ENCODE data around the gene RAD50. TPM values are rescaled to one million over a fixed set of nuclear protein-coding genes. Genes with fewer than 3 reads are reported as not detected.

Gene RAD50
- total RNA-seq, 2 donors from 2014 or later, result 49.7 to 50.7 TPM

DNA sequence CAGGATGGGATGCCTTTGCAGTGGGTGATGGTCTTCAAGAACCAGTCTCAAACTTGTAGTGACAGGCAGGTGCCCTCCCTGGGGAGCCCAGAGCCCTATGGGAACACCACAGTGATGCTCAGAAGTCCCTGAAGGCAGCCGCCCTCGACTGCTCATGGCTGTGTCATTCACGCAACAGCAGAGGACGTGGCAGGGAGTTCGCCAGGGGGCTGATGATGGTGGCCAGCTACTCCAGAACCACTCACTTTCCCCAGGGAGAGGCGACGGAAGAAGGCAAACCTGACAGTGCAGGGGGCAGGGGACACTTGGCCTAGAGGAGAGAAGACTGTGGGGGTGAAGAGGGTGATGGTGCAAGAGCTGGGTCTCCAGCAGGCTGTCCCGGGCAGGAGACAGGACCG, 105.2 kb downstream of the RAD50 start:
- Histone ChIP-seq H3K27me3 (ENCODE audit: control insufficient read depth, insufficient read depth, low read length, poor library complexity, severe bottlenecking) (peaks cover 10% of the 10 kb centered on the region), H3K27ac (ENCODE audit: low read depth, low read length) (no peak overlapping the region), H3K9me3 (ENCODE audit: control insufficient read depth, low read length) (no peaks in the 10 kb centered on the region), H3K4me3 (ENCODE audit: low read length) (no peak overlapping the region), H3K4me1 (ENCODE audit: control insufficient read depth, insufficient read depth, low read length) (peaks cover 9% of the 10 kb centered on the region), H3K36me3 (ENCODE audit: control insufficient read depth, insufficient read depth, low read length) (no peaks in the 10 kb centered on the region), H3K9ac (ENCODE audit: extremely low read depth, low read length, poor library complexity, severe bottlenecking) (no peak overlapping the region)
- no peak overlapping the region for H3K4me3 Mint-ChIP-seq
- TF ChIP-seq, protein P1, sequence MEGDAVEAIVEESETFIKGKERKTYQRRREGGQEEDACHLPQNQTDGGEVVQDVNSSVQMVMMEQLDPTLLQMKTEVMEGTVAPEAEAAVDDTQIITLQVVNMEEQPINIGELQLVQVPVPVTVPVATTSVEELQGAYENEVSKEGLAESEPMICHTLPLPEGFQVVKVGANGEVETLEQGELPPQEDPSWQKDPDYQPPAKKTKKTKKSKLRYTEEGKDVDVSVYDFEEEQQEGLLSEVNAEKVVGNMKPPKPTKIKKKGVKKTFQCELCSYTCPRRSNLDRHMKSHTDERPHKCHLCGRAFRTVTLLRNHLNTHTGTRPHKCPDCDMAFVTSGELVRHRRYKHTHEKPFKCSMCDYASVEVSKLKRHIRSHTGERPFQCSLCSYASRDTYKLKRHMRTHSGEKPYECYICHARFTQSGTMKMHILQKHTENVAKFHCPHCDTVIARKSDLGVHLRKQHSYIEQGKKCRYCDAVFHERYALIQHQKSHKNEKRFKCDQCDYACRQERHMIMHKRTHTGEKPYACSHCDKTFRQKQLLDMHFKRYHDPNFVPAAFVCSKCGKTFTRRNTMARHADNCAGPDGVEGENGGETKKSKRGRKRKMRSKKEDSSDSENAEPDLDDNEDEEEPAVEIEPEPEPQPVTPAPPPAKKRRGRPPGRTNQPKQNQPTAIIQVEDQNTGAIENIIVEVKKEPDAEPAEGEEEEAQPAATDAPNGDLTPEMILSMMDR (conservative IDR thresholded peaks at IDR 0.05), result no peak
- H3K9me3 Mint-ChIP-seq, result no peaks in the 10 kb centered on the region
- peaks cover 15% of the 10 kb centered on the region for H3K27me3 Mint-ChIP-seq (ENCODE audit: insufficient read depth)
- no peaks in the 10 kb centered on the region for H3K36me3 Mint-ChIP-seq (ENCODE audit: low read depth)
- H3K4me1 Mint-ChIP-seq, result peaks cover 16% of the 10 kb centered on the region
- 94 to 100% methylated on average over 7 to 9 of the region's 9 CpGs for WGBS, 2 experiments (ENCODE audit: insufficient coverage in 1 of 2, insufficient read length in 1 of 2)
- no peak for DNase-seq
- H3K27ac Mint-ChIP-seq, result no peak overlapping the region

DNA sequence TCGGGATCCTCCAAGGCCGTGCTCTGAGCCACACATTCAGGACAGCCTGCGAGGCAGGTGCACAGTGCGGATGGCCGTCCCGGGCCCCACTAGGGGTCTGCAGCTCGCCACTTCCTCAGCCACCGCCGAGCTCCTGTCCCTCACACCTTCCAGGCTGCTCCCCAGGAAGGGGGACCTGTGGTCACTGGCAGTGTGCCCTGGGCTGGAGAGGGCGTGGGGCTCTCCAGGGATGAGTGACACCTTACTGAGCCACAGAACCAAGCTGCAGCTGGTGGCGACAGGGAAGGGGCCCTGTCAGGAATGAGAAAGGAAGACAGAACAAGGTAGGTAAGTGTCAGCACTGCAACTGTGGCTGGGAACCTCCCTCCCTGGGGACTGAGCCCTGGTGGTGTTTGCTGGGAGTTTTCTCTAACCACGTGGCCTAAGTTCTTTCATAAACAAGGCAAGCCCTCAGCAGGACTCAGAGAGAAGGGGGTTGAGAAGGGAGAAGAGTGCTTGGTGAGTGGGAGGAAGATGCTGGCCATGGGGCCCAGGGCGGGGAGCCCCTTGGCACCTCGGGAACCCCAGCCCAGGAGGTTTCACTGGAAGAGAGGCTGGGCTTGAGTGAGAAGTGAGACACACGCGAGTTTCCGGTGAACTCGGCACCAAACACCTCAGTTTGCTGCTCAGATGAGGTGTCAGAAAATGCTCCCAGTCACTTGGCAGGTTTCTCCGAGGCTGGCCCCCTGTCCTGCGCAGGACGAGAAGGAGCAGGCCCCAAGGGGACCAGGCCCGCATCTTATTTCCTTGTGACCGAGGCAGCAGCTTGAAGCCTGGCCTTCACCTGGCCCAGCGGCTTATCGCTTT, 106.4 kb downstream of the RAD50 start:
- Mint-ChIP-seq H3K27me3 (ENCODE audit: insufficient read depth) (peaks cover 3% of the 10 kb centered on the region), H3K4me1 (peaks cover 20% of the 10 kb centered on the region), H3K9me3 (no peaks in the 10 kb centered on the region), H3K36me3 (ENCODE audit: low read depth) (no peaks in the 10 kb centered on the region), H3K27ac (no peak overlapping the region), H3K4me3 (no peak overlapping the region)
- TF ChIP-seq, protein P1 (conservative IDR thresholded peaks at IDR 0.05), result peak; percentile 30
- no peaks in the 10 kb centered on the region for H3K36me3 ChIP-seq (ENCODE audit: control insufficient read depth, insufficient read depth, low read length)
- peak; percentile 69 for DNase-seq
- no peaks in the 10 kb centered on the region for H3K27me3 ChIP-seq (ENCODE audit: control insufficient read depth, insufficient read depth, low read length, poor library complexity, severe bottlenecking)
- no peaks in the 10 kb centered on the region for H3K9me3 ChIP-seq (ENCODE audit: control insufficient read depth, low read length)
- 89 to 93% methylated on average over 16 to 25 of the region's 25 CpGs for whole genome bisulfite sequencing, 2 experiments (ENCODE audit: insufficient coverage in 1 of 2, insufficient read length in 1 of 2)
- H3K4me1 ChIP-seq (ENCODE audit: control insufficient read depth, insufficient read depth, low read length), result peaks cover 9% of the 10 kb centered on the region
- H3K9ac ChIP-seq (ENCODE audit: extremely low read depth, low read length, poor library complexity, severe bottlenecking), result no peak overlapping the region
- H3K27ac ChIP-seq (ENCODE audit: low read depth, low read length), result no peak overlapping the region
- H3K4me3 ChIP-seq (ENCODE audit: low read length), result no peak overlapping the region

DNA sequence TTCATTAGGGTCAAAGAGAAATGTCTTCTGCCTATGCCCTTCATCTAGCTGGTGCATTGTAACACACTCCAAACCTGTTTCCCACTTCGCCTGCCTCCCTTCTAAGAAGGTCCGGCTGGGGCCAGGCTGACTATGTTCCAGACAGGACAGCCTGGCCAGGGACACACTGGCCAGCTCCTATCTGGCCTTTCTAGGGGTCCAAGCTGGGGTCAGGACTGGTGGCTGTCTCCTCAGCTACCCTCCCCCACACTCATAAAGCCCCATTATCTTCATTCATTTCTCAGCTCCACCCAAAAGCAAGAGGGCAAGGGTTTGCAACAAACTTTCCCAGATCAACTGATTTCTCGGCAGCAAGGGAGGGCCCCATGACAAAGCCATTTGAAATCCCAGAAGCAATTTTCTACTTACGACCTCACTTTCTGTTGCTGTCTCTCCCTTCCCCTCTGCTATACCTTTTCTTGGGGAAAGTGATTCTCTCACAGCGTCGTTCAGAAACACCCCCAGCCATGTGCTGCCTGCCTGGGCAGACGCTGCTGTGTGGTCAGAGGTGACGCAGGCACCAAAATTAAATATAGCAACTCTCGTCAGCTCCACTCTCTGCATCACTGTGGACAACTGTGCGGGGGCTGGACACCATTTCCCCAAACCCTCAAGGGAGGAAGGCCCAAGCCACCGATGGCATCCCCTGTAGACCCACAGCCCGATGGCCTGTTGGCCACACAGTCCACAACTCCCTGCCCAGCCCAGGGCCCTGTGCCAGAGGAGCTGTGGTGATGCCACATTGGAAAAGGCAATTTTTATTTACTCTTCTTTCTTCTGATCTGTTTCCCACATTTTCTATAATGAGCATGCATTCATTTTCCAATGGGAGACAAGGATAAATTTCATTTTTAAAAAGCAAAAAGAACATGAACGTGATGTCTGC, 107.3 kb downstream of the RAD50 start:
- no peaks in the 10 kb centered on the region for H3K36me3 ChIP-seq (ENCODE audit: control insufficient read depth, insufficient read depth, low read length)
- no peaks in the 10 kb centered on the region for H3K9me3 ChIP-seq (ENCODE audit: control insufficient read depth, low read length)
- Mint-ChIP-seq H3K36me3 (ENCODE audit: low read depth) (no peaks in the 10 kb centered on the region), H3K9me3 (no peaks in the 10 kb centered on the region), H3K27ac (no peak overlapping the region), H3K4me3 (no peak overlapping the region), H3K4me1 (peaks cover 21% of the 10 kb centered on the region), H3K27me3 (ENCODE audit: insufficient read depth) (peaks cover 2% of the 10 kb centered on the region)
- H3K9ac ChIP-seq (ENCODE audit: extremely low read depth, low read length, poor library complexity, severe bottlenecking), result no peak overlapping the region
- TF ChIP-seq, protein P1 (conservative IDR thresholded peaks at IDR 0.05), result no peak
- H3K4me3 ChIP-seq (ENCODE audit: low read length), result no peak overlapping the region
- no peak for DNase-seq
- H3K27ac ChIP-seq (ENCODE audit: low read depth, low read length), result no peak overlapping the region
- no peaks in the 10 kb centered on the region for H3K27me3 ChIP-seq (ENCODE audit: control insufficient read depth, insufficient read depth, low read length, poor library complexity, severe bottlenecking)
- WGBS, 2 experiments (ENCODE audit: insufficient coverage in 1 of 2, insufficient read length in 1 of 2), result 89 to 90% methylated on average over 5 to 13 of the region's 13 CpGs
- H3K4me1 ChIP-seq (ENCODE audit: control insufficient read depth, insufficient read depth, low read length), result peaks cover 9% of the 10 kb centered on the region
